ENCODE results near the gene P3H2. TPM values are rescaled to one million over a fixed set of nuclear protein-coding genes. Genes with fewer than 3 reads are reported as not detected.

The P3H2 gene
- total RNA-seq, 4 donors from 2014 or later, result 15.6 to 41.5 (median 27.1) TPM

- intact Hi-C loops (cut with DNase I), result no loop called here
- Histone ChIP-seq H3K4me3 (no peak overlapping the region), H3K36me3 (no peaks in the 10 kb centered on the region), H3K27ac (replicated peaks in 1 of 4) (no peak overlapping the region), H3K27me3 (no peaks in the 10 kb centered on the region), H3K4me1 (no peaks in the 10 kb centered on the region), H3K9me3 (no peaks in the 10 kb centered on the region)
- 83% methylated on average over 5 of the region's 5 CpGs for WGBS
- DNase-seq (ENCODE audit: extremely low spot score), result no peak
- no peak for TF ChIP-seq POLR2AphosphoS5 (IDR thresholded peaks at IDR 0.05)
- no peak for TF ChIP-seq CTCF (IDR thresholded peaks at IDR 0.05)
- no peak for TF ChIP-seq POLR2A (IDR thresholded peaks at IDR 0.05; ENCODE audit: low read depth)
- TF ChIP-seq EP300 (IDR thresholded peaks at IDR 0.05), result no peak
Observed at GRCh38 chr3:189941125-189941524, 179.6 kb downstream of the P3H2 start.

- no peaks in the 10 kb centered on the region for H3K9me3 ChIP-seq
- DNase-seq (ENCODE audit: extremely low spot score), result no peak
- TF ChIP-seq EP300 (IDR thresholded peaks at IDR 0.05), result no peak
- no peak for TF ChIP-seq POLR2AphosphoS5 (IDR thresholded peaks at IDR 0.05)
- no peak for TF ChIP-seq CTCF (IDR thresholded peaks at IDR 0.05)
- TF ChIP-seq POLR2A (IDR thresholded peaks at IDR 0.05; ENCODE audit: low read depth), result no peak
- H3K4me1 ChIP-seq, result no peaks in the 10 kb centered on the region
- no peaks in the 10 kb centered on the region for H3K27me3 ChIP-seq
- WGBS, result 70% methylated on average over 7 of the region's 7 CpGs
- no peak overlapping the region for H3K27ac ChIP-seq (replicated peaks in 1 of 4)
- intact Hi-C loops (cut with DNase I), result no loop called here
- H3K36me3 ChIP-seq, result no peaks in the 10 kb centered on the region
- no peak overlapping the region for H3K4me3 ChIP-seq
Observed at GRCh38 chr3:189937302-189938127, 183.2 kb downstream of the P3H2 start.

GRCh38 chr3:189936201-189936945, 184.3 kb downstream of the P3H2 start:
- TF ChIP-seq POLR2A (IDR thresholded peaks at IDR 0.05; ENCODE audit: low read depth) (no peak), EP300 (IDR thresholded peaks at IDR 0.05) (no peak), CTCF (IDR thresholded peaks at IDR 0.05) (no peak), POLR2AphosphoS5 (IDR thresholded peaks at IDR 0.05) (no peak)
- no peak for DNase-seq (ENCODE audit: extremely low spot score)
- no peaks in the 10 kb centered on the region for H3K4me1 ChIP-seq
- no peaks in the 10 kb centered on the region for H3K9me3 ChIP-seq
- no peak overlapping the region for H3K27ac ChIP-seq (replicated peaks in 1 of 4)
- H3K27me3 ChIP-seq, result no peaks in the 10 kb centered on the region
- H3K36me3 ChIP-seq, result no peaks in the 10 kb centered on the region
- H3K4me3 ChIP-seq, result no peak overlapping the region
- WGBS, result 78% methylated on average over 6 of the region's 6 CpGs
- intact Hi-C loops (cut with DNase I), result no loop called here

GRCh38 chr3:189927975-189928895, 192.5 kb downstream of the P3H2 start:
- no peaks in the 10 kb centered on the region for H3K27me3 ChIP-seq
- H3K27ac ChIP-seq (replicated peaks in 1 of 4), result no peak overlapping the region
- no peak for DNase-seq (ENCODE audit: extremely low spot score)
- intact Hi-C loops (cut with DNase I), result no loop called here
- WGBS, result 77% methylated on average over 6 of the region's 6 CpGs
- no peaks in the 10 kb centered on the region for H3K9me3 ChIP-seq
- TF ChIP-seq POLR2A (IDR thresholded peaks at IDR 0.05; ENCODE audit: low read depth), result no peak
- TF ChIP-seq POLR2AphosphoS5 (IDR thresholded peaks at IDR 0.05), result no peak
- TF ChIP-seq EP300 (IDR thresholded peaks at IDR 0.05), result no peak
- TF ChIP-seq CTCF (IDR thresholded peaks at IDR 0.05), result no peak
- H3K4me3 ChIP-seq, result no peak overlapping the region
- no peaks in the 10 kb centered on the region for H3K4me1 ChIP-seq
- H3K36me3 ChIP-seq, result no peaks in the 10 kb centered on the region
